NCI-H2227 (cell line): ENCODE results near the gene FANCM.

Experiments used
- DNase-seq: peaks from one replicate; lab custom pipeline; 2025; ENCODE audit not compliant: unreplicated experiment; lab: John Stamatoyannopoulos, UW

FANCM gene

DNA sequence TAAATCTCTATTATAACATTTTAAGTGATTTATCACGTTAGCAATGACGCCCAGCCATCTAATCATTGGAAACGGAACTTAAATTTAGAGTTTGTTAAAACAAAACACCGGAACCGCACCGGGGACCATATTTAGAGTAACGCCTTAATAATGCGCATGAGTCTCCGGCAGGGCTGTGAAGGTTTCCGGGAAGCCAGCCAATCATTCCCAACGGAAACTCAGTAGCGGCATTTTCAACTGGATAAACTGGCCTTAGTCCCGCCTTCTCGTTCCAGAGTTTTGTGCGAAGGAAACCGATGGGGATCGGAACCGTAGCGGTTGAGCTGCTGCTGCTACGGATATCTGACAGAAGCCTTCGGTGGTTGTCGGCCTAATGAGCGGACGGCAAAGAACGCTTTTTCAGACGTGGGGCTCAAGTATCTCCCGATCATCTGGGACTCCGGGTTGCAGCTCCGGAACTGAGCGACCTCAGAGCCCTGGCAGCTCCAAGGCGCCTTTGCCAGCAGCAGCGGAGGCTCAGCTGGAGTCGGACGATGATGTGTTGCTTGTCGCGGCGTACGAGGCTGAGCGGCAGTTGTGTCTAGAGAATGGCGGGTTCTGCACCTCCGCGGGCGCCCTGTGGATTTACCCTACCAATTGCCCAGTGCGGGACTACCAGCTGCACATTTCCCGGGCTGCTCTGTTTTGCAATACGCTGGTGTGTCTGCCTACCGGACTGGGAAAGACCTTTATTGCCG lies at the start of gene FANCM:
TSS of gene FANCM (plus strand) at position 272 of the 737 bp plus-strand sequence. CDS start at position 374, 102 bp downstream.
- peak; percentile 97 for DNase-seq

- no peak for DNase-seq
Measured at GRCh38 chr14:45089813-45090212, 45.9 kb upstream of the FANCM start.

- DNase-seq = no peak
Measured at GRCh38 chr14:45091710-45092109, 44.0 kb upstream of the FANCM start.

DNA sequence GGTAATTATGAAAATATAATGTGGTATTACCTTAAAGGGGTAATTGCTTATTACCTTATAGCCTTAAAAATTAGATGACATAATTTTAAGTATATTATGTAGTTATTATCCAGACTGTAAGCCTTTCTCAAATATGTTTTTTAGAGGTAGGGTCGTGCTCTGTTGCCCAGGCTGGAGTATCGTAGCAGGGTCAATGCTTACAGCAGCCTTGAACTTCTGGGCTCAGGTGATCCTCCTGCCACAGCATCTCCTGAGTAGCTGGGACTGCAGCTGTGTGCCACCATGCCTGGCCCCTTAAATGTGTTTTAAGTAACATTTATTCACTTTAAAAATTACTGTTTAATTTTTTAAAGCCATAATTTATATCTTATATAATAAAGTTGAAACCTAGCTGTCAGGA lies 41.5 kb upstream of the FANCM start:
- DNase-seq = no peak

DNA sequence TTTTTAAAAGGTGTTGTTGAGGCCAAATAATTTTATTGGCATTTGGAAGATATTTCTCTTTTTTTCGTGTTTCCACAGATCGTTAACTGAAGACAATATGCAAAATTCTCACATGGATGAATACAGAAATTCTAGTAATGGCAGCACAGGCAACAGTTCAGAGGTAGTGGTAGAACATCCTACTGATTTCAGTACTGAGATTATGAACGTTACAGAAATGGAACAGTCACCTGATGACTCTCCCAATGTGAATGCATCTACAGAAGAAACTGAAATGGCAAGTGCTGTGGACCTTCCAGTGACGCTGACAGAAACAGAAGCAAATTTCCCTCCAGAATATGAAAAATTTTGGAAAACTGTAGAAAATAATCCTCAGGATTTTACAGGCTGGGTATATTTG lies 40.6 kb upstream of the FANCM start:
- DNase-seq = no peak

DNA sequence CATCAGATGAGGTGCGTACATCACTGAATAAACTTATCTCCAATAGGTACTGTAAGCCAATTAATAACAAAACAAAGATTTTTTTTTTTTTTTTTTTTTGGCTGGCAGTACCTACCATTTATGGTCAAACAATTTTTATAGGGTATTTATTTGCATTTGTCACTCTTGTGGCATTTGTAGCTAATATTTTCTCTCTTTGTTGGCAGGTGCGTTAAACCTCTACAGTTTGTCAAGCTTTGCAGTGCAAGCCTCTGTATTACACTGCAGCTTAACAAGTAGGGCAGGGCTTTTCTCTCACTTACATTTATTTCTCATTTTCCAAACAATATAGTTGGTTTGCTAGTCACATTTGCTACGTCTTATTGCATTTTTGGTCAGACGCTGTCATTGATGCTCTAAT lies 39.5 kb upstream of the FANCM start:
- DNase-seq = no peak

GRCh38 chr14:45103806-45104205 lies 31.9 kb upstream of the FANCM start:
- DNase-seq = no peak

DNA sequence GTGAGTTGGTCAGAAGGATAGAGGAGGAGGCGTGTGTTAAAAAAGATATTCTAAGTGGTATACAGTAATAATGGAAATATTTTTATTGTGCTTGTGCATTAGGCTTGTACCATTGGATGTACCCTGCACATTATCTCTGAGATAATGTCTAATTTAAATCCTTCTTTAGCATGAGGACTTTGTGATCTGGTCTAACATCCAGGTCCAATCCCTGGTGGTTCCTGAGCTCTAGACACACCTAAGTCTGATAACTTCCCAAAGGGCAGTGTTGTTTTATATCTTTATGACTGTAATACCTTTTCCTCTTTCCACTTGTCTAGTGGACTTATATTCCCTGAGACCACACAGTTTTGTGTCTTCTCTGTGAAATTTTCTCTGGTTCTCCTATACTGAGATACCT lies 31.2 kb upstream of the FANCM start:
- no peak for DNase-seq

DNA sequence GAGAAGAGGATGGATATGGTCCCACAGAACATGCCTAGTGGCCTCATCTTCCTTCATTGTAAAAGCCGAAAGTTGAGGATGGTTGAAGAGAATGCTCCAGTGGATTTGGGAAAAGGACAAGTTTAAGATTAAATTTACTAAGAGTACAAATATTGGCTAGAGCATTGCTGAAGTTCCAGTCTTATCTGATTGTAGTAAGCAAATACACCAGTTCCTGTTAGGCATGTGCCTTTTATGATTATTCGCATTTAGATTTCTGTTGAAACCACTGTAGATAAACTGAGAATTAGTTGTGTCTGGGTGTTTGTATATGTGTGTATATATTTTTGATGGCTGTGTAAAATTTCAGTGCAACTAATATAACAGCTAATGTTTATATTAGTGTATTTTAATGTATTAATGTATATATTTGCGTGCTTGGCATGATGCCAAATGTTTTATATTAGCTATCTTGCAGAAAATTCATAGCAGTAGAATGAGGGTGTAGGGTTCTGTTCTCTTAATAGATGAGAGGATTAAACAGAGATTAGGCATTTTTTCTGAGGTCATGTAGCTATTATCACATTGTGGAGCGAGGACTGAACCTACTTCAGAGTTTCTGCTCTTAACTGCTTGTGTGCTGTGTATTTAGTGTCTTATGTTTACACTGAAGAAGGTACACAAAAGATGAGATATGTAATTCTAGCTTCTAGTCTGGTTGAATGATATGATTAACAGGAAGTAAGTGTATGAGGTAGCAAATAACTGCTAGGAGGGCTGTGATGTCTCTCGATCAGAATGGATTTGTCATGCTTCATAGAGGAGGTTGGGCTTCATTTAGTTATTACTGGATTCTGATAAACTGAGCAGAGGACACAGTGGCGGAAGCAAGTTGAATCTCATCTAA lies 22.6 kb upstream of the FANCM start:
- no peak for DNase-seq

DNA sequence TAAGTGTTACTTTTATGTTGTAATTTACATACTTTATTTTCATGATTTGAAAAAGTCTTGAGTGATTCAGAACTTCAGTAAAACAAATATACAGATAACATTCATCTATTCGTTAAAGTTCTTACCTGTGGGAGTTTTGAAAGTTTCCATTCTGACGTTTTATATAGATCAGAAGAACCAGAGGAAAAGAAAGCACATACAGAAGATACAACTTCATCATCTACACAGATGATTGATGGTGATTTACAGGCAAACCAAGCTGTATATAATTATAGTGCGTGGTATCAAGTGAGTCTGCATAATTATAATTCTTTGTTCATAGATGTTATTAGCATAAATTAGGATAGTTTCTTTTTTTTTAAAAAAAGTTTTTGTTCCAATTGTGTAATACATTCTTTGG lies 21.4 kb upstream of the FANCM start:
- DNase-seq = no peak

DNA sequence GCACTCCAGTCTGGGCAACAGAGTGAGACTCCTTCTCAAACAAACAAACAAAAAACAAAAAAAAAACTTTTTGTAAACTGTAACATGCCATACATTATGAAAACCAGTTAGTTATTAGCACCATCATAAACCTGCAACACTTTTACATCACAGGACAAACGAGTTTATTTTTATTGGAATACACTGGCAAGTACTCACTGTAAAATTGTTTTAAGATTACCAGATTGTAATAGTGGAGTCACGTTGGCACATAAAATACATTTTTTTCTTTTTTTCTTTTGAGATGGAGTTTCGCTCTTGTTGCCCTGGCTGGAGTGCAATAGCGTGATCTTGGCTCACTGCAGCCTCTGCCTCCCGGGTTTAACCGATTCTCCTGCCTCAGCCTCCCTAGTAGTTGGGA lies 17.1 kb upstream of the FANCM start:
- DNase-seq = no peak

GRCh38 chr14:45120096-45120495 lies 15.6 kb upstream of the FANCM start:
- no peak for DNase-seq

- DNase-seq = no peak
Measured at GRCh38 chr14:45123271-45123670, 12.5 kb upstream of the FANCM start.

DNA sequence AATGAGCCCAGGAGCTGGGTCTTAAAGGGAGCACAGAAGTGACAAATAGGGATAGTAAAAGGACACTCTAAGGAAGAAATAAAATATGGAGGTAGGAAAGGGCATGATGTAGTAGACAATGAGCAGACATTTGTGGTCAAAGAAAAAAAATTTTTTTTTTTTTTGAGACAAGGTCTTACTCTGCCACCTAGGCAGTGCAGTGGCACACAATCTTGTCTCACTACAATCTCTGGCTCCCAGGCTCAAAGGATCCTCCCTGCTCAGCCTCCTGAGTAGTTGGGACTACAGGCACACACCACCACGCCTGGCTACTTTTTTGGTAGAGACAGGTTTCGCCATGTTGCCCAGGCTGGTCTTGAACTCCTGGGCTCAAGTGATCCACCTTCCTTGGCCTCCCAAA lies 10.0 kb upstream of the FANCM start:
- no peak for DNase-seq

- no peak for DNase-seq
Measured at GRCh38 chr14:45128963-45129629, 6.6 kb upstream of the FANCM start.

DNA sequence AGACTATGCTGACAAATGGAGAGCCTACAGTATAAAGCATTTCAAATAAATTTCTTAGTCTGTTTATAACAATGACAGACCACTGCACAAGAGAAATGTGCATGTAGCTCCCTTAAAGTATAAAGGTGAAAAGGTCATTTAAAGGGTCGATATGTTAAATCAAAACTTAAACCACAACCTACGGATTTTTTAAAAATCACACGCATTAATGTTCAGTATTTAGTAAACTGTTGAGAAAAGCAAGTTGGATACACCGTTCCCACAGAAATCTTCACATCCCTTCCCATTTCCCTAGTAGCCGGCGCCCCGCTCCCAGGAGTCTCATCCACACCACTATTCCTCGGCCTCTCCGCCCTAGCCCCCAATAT lies 2.1 kb upstream of the FANCM start:
- no peak for DNase-seq

DNA sequence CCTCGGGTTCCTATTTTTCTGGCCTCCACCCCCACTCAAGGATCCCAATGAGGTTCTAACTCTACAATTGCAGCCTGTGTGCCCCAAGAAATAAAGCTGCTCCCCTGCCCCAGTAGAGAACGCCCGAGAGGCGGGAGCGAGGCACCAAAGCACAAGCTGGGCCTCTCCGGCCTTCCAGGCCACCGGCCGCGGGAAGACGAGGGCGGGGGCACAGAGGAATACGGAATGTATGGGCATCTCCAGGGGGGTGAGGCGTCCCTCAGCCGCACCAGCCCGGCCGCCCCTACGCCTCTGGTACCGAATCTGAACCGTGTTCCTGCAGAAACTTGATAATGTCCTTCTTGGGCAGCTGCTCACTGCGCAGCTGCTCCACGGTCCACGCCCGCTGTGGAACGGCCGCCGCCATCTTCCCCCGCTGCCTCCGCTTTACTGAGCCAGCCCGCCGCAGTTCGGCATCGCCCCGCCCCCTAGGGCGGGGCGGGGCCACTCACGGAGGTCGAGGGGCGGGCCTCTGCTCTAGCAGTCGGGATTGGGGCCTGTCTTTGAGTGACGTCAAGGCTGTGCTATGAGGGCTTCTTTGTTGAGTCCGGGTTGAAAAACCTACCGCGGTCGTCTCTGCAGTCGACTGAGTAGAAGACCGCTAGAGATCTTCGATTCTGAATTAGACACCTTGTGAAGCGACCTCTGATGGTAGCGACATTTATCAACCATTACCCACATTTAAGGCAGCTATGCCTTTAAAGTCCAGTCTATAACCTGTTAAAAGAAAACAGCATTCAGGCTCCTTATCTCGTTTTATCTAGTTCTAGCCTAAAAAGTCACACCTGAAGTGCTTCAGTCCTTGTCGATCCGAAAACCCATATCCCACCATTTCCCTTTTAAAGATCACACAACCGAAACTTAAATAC lies 1.4 kb upstream of the FANCM start, which contains the start of gene FKBP3:
TSS of gene FKBP3 (minus strand) at position 431 of the 908 bp plus-strand sequence. CDS start at position 406, 25 bp downstream.
- DNase-seq = peak; percentile 98

GRCh38 chr14:45135156-45135555 lies 574 bp upstream of the FANCM start:
- DNase-seq = no peak

- DNase-seq = no peak
Measured at GRCh38 chr14:45136399-45136798, 669 bp downstream of the FANCM start.

DNA sequence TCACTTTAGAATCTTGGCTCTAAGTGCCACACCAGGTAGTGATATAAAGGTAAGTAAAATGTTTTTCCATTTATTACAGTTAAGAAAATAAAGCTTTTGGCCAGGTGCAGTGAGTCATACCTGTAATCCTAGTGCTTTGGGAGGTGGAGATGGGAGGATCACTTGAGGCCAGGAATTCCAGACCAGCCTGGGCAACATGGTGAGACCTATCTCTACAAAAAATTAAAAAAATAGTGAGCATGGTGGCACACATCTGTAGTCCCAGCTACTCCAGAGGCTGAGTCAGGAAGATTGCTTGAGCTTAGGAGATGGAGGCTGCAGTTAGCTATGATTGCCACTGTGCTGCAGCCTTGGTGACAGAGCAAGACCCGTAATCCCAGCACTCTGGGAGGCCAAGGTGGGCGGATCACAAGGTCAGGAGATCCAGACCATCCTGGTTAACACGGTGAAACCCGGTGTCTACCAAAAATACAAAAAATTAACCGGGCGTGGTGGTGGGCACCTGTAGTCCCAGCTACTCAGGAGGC lies 5.0 kb downstream of the FANCM start:
- DNase-seq = no peak
